GM21737 (cell line): Measurements from ENCODE around the gene PCBP3.

Source experiments
- ATAC-seq: cut with Tn5 transposase; IDR thresholded peaks from one replicate; pipeline ENCODE4 v1.9.1; 2021; ENCODE audit warnings: mild to moderate bottlenecking, moderate library complexity; ENCODE audit not compliant: unreplicated experiment

PCBP3 gene

DNA sequence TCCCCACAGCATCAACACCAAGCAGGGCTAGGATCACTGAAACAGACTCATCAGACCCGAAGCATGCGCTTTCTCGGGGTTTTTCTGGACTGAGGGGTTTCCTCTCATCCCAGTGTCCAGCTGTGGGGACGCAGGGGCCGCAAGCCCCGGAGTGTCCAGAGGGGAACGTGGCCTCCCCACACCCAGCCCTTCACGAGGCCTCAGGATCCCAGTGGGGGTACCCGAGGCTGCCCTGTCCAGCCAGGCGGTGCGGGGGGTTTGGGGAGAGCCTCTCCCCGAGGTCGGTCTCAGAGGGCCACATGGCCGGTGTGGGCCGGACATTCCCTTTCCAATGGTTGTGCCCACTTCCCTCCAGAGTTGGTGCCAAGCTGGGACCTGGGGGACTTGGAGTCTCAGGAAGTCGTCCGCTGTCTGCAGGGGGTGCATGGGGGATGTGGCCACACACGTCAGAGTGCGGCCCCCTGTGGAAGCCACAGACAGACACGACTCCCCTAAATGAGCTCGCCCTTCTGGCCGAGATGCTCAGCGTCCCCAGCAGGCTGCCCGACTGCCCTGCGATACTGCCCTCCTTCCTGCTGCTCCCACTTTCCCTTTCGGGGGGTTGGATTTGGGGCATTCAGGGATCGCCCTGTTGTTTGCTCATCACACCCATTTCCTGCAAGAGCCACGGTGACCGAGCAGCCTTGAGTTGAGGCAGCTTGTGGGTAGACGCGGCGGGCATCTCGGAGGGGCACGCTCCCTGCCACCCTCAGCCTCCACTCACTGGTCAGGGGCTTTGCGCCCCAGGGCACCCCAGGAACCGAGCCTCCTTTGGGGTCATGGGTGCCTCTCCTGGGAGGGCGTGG, 342.2 kb downstream of the PCBP3 start:
- ATAC-seq: no peak

DNA sequence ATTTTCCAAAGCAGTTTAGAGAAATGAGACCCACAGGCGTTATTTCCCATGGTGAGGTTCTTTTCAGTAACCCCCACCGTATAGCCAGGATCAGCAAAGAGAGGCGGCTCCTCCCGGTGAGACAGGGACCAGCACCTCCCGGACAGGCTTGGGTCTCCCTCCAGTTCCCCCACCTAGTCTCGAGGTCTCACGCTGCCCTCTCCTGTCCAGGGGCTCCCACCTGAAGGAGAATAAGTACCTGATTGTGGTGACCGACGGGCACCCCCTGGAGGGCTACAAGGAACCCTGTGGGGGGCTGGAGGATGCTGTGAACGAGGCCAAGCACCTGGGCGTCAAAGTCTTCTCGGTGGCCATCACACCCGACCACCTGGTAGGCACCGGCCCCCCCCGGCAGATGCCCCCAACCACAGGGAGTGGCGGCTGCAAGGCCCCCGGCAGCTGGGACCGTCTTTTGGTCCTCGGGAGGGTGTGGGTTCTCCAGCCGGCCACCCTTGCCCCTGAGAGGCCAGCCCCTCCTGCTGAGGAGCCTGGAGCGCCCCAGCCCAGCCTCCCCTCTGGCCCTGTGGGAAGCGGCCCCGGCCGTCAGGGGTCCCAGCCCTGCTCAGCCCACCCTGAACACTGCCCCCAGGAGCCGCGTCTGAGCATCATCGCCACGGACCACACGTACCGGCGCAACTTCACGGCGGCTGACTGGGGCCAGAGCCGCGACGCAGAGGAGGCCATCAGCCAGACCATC, 343.0 kb downstream of the PCBP3 start:
- no peak for ATAC-seq

DNA sequence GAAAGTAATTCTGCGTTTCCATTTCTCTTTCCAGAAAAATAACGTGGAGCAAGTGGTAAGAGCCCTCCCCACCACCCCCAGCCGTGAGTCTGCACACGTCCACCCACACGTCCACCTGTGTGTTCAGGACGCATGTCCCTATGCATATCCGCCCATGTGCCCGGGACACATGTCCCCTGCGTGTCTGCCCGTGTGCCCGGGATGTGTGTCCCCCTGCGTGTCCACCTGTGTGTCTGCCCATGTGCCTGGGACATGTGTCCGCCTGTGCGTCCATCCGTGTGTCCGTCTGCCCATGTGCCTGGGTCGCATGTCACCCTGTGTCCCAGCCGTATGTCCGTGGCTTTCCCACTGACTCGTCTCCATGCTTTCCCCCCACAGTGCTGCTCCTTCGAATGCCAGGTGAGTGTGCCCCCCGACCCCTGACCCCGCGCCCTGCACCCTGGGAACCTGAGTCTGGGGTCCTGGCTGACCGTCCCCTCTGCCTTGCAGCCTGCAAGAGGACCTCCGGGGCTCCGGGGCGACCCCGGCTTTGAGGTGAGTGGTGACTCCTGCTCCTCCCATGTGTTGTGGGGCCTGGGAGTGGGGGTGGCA, 343.7 kb downstream of the PCBP3 start:
- no peak for ATAC-seq

DNA sequence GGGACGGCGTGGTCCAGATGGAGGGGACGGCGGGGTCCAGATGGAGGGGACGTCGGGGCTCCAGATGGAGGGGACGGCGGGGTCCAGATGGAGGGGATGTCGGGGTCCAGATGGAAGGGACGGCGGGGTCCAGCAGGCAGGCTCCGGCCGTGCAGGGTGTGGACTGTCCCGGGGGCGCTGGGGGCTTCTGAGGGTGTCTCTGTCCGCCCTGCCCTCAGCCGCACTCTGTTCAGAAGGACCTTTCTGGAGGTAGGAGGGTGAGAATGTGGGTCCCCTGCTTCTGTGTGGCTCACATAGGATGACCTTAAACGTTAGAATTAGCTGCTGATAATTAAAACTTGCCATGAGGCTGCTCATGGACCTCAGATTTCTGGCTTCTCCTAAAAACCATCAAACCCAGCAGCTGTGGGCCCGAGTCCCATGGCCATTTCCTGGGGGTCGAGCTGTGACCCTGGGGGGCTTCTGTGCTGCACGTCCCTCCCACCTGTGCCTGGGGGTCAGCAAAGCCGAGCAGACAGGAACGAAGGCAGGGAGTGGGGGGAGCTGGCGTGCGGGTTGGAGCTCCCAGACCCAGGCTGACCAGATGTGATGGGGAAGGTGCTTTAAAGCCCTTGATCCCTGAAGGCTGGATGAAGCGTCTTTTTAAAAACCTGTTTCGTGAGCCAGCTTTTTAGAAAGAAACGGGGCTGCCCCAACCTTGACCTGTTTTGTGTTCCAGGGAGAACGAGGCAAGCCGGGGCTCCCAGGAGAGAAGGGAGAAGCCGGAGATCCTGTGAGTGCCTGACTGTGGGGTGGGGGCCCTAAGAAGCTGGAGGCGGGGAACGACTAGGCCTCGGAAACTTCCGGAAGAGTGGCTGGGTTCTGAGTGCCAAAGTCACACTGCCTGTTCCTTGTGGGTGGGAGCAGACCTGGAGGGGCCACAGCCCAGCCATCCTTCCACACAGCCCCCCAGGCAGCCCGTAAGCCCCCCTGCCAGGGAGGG, 345.1 kb downstream of the PCBP3 start:
- ATAC-seq: no peak

DNA sequence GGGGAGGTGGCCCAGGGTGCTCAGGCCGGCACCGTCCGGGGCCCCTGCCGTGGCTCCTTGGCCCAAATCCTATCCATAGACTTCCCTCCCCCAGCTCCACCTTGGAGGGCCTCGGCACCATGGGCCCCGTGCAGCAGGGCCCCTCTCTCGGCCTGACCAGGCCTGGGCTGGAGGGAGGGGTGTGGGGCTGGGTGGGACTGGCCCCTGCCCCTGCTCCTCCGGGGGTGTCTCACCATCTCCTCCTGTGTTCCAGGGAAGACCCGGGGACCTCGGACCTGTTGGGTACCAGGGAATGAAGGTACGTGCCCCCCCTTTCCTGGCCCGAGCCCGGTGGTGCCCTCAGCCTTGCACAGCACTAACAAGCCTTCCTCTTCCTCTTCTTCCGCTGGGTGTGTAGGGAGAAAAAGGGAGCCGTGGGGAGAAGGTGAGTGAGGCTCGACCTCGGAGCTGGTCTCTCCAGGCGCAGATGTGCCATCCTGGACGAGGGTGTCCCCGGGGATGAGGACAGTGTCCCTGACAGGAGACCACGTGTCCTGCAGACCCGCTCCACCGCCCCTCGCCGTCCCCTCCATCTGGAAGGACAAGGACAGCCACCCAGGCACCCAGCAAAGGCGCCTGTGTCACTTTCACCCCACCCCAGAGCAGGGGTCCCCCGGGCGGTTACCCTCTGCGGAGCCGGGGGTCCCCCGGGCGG, 346.0 kb downstream of the PCBP3 start:
- no peak for ATAC-seq

DNA sequence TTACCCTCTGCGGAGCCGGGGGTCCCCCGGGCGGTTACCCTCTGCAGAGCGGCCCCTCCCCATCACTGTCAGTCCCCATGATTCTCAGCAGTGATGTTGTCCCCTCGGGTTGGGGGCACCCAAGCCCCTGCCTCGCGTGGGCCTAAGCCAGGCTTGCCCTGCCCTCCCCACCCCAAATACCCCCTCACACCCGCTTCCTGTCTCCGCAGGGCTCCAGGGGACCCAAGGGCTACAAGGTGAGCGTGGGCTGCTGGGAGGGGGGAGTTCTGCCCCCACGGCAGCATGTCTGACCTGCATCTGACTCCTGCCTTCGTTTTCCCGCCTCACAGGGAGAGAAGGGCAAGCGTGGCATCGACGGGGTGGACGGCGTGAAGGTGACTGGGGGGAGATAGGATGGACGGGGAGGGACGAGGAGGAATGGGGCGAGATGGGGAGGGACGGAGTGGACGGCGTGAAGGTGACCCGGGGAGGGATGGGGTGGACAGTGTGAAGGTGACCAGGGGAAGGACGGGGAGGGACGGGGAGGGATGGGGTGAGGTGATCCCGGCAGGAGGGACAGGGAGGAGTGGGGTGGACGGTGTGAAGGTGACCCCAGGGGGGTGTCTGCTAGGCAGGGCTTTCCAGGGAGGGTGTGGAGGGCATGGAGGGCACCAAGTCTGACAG, 346.7 kb downstream of the PCBP3 start:
- ATAC-seq: no peak

- no peak for ATAC-seq
These were observed 347.4 kb downstream of the PCBP3 start for GRCh38 chr21:45990741-45991605.

GRCh38 chr21:45991606-45992300, 348.2 kb downstream of the PCBP3 start:
- no peak for ATAC-seq
